ENCODE measurements around the gene TMEM86B. TPM values are rescaled to one million over a fixed set of nuclear protein-coding genes. Genes with fewer than 3 reads are reported as not detected.

The TMEM86B gene, protein sequence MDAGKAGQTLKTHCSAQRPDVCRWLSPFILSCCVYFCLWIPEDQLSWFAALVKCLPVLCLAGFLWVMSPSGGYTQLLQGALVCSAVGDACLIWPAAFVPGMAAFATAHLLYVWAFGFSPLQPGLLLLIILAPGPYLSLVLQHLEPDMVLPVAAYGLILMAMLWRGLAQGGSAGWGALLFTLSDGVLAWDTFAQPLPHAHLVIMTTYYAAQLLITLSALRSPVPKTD
- total RNA-seq (2014; rRNA removed; shearing (Covaris generic)) = 1.6 and 3.4 TPM in 2 replicates

DNA sequence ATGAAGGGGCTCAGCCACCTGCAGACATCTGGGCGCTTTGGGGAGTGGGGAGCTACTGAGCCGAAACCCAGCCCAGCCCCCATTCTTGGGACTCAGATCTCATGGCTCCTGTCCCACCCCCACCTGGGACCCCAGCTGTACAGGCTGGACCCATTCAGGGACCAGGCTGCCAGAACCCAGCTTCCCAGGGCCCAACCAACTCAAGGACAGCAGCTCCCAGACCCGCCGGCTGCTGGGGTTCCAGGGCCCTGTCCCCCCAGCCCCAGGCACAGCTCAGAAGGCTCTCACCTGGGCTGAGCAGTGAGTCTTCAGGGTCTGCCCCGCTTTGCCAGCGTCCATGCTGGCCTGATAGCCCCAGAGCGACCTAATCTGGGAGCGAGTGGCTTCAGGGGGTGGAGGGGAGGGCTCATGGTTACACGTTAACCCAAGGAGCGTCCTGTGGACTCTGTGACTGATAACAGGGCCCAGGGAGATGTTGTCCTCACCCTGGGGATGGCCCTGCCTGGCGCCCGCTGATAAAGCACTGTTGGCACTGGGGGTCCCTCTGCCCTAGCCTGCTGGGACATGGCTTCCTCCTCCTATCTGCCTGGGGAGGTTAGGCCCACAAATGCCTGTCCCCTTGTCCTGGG is at the start of gene TMEM86B:
Gene TMEM86B, minus strand, starts transcription at position 361 of the 629 bp plus-strand sequence. Its CDS starts 22 bp downstream, at position 339.
- DNase-seq (ENCODE audit: low spot score) = no peak

DNA sequence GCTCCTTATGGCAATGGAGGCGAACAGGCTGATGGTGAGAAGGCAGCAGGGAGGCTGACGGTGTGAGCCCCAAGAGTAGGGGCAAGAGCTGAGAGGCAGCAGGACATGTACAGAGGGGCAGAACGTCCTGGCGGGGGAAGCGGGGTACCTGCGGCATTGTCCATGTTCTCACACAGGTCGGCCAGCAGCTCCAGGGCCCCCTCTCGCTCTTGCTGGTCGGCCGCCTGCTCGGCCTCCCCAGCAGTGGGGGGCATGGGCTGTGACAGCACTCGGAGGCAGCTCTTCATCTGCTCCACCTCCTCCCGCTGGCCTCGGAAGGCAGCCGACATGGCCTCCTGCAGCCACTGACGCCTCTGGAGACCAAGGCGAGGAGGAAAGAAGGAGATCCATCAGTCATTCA is 48.9 kb upstream of the TMEM86B start:
- no peak for DNase-seq (ENCODE audit: low spot score)

DNA sequence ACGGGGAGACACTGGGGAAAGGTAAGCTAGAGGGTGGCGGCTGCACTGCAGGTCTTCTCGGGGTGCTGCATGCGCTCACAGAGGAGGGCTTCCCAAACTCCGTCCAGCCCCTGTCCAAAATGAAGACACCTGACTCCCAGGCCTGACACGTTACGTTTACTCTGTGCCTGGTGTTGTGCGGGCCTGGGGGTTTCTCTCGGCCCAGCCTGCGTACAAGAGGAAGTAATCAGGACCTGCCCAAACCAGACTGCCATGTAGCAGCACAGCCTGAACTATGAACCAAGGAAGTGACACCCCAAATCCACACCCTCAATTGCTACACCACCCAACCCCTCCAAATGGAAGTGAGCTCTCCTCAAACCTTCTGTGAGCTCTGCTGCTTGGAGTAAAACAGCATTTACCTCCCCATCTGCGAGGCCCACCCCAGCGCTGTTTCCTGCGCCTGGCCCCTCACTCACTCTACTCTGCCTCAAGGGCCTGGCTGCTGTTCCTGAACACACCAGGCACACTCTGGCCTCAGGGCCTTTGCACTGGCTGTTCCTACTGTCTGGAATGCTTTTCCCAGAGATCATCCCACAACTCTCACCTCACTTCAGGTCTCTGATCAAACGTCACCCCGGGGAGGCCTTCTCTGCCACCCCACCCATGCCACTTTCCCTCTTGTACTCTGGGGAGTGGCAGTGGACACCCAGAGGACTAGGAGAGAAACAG is 48.3 kb upstream of the TMEM86B start:
- no peak for DNase-seq (ENCODE audit: low spot score)

DNA sequence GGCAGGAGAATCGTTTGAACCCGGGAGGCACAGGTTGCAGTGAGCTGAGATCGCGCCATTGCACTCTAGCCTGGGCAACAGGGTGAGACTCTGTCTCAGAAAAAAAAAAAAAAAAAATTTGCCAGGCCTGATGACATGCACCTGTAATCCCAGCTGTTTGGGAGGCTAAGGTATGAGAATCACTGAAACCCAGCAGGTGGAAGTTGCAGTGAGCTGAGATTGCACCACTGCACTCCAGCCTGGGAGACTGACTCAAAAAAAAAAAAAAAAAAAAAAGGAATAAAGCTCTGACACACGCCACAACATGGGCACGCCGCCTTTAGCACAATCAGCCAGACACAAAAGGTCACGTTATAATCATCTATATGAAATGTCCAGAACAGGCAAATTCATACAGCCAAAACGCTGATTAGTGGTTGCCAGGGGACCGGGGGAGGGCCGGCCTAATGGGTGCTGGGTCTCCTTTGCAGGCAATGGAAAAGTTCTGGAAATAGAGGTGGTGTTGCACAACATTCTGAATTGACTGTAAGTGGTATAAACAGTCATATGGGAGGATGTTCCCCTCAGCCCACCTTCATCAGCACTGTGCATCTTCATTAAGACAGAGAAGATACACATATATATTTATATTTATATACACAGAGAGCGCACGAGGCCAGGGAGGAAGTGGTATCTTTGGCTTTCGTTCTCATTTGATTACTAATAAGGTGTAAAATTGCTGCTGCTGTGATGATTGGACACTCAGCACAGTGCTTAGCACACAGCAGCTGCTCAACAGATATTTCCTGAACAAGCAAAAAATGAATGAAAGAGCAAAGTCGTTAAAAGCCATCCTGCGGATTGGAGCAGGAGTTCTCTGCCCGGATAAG is 47.5 kb upstream of the TMEM86B start:
- DNase-seq (ENCODE audit: low spot score) = no peak

DNA sequence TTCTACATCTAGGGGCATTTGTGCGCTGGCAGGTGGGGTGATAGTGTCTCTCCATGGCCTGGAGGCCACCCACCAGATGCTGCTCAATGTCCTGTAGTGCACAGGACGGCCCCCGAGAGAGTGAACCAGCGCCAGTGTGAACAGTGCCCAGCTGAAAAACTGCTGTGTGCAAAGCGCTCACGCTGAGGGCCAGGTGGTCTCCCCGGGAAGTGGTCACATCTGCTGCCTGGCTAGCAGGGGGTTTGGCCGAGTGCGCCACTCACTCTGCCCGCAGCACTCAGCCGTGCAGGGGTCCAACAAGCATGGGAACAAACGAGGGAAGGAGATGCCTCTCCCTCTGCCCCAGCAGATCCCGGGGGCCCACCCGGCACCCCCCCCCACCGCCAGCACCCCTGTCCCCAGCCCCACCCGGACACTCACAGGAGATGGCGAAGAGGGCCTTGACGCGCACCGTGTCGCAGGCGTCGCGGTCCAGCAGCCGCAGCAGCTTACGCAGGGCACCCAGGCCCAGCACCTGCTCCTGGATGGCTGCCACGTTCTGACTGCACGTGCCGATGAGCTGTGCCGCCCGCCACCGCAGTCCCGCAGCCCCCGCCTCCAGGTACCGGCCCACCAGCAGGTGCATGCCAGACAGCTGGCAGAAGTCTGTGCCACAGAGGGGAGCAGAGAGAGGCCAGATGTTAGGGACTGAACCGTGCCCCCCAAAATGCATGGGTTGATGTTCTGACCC is 45.6 kb upstream of the TMEM86B start:
- no peak for DNase-seq (ENCODE audit: low spot score)

DNA sequence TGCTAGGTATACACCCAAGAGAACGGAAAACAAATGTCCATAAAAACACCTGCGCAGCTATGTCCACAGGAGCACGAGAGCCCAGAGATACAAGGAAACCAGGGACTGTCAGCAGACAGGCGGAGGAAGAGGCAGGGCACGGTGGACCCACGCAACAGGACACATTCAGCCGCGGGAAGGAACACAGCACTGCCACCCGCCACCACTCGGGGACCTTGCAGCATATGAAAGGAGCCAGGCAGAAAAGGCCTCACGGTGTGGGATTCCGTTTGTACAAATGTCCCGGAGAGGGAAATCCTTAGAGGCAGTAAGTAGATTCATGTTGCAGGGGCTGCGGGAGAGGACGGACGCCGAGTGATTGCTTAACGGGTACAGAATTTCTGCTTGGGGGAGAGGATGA is 43.6 kb upstream of the TMEM86B start:
- no peak for DNase-seq (ENCODE audit: low spot score)

DNA sequence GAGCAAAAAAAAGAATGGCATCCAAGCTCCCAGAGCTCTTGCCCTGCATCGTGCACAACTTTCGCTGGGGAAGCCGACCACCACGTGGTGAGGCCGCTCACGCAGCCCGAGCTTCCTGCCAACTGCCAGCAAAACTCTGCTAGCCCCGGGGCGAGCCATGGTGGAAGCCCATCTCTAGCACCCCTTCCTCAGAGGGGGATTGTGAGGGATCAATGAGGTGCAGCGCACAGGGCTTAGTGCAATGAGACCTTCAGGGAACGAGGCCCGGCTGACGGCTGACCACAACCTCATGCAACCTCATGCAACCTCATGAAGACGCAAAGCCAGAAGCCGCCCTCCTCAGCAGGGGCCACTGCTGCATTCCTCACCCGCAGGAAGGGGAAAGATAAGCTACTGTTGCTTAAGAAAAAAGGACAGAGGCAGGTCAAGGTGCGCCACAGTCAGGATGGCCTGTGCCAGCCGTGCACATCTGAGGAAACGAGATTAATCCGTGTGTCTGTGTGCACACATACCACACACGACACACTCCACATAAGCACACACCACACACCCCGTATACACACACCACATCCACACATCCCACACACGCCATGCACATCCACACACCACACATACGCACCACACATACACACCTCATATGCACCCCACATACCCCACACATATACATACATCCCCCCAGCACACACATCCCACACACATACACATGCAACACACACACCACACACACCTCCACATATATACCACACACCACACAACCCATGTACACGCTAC is 41.8 kb upstream of the TMEM86B start:
- DNase-seq (ENCODE audit: low spot score) = no peak

DNA sequence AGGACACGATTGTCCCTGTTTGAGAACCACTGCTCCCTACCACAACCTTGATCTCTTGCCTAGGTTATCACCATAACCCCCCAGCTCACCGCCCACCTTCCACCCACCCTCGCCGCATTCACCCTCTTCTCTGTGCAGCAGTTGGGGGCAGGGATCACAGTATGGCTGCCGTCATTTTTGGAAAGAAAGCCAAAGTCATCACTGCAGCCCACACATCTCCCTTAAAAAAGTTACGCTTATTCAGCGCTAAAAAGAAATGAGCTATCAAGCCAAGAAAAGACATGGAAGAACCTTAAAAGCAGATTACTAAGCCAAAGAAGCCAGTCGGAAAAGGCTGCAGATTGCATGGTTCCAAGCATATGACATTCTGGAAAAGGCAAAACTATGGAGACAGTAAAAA is 40.7 kb upstream of the TMEM86B start:
- no peak for DNase-seq (ENCODE audit: low spot score)

DNA sequence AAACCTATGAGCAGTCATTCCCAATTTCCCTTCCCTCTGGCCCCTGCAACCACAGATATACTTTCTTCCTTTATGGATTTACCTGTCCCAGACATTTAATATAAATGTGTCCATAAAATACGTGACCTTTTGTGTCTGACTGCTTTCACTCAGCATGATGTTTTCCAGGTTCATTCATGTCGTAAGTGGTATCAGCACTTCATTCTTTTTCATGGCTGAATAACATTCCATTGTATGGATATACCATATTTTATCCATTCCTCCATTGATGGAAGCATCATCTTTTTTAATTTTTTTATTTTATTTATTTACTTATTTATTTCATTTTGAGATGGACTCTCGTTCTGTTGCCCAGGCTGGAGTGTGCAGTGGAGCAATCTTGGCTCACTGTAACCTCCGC is 38.3 kb upstream of the TMEM86B start:
- no peak for DNase-seq (ENCODE audit: low spot score)

DNA sequence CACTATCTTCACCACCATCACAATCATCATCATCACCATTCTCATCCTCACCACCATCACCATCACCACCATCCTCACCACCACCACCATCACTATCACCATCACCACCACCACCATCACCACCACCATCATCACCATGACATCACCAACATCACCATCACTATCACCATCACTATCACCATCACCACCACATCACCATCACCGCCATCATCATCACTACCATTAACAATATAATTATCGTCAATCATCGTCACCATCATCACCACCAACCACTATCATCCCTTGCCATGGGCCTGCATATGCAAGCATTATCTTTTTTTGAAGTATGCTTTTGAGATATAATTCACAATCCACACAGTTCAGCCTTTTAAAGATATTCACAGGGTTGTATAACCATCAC is 37.8 kb upstream of the TMEM86B start:
- DNase-seq (ENCODE audit: low spot score) = no peak

DNA sequence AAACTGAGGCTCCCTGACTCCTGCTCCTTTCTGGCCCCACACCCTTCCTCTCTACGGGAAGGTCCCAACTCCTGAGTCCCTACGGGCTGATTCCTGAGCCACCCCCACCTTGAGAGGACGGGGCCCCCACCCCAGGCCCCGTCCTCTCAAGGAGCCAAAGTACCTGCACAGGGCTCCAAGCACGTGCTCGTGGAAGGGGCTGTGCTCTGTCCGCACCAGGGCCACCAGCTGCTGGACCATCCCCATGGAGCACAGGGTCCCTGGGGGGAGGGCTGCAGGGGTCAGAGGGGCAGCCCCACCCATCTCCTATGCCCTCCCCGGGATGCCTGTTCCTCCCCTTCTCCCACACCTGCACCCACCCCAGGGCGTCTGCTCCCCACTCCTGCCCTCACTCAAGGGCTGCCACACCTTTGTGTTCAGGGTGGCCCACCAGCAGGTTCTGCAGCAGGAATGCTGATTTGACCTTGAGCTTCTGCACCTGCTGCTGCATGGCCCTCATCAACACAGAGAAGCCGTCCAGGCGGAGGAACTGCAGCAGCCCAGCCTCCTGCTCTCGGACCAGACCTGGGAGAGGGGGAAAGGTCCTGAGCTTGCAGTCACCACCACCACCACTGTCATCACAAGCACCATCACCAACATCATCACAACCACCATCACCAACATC is 37.3 kb upstream of the TMEM86B start:
- no peak for DNase-seq (ENCODE audit: low spot score)

DNA sequence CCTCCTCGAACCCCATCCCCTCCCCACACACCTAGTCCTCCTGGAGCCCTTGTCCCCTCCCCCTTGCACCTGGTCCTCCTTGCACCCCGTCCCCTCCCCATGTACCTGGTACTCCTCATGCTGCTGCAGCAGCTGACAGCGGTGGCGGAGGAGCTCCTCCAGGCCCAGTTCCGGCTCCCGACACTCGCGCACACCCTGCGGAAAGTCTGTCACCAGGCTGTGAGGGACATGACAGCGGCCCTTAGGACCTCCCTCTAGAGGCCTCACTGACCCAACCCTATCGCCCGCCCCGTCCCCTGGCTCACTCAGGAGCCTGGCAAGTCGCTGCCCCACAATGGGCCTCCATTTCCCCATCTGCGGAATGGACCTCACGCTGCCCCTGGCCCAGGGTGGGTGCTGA is 36.6 kb upstream of the TMEM86B start:
- no peak for DNase-seq (ENCODE audit: low spot score)

DNA sequence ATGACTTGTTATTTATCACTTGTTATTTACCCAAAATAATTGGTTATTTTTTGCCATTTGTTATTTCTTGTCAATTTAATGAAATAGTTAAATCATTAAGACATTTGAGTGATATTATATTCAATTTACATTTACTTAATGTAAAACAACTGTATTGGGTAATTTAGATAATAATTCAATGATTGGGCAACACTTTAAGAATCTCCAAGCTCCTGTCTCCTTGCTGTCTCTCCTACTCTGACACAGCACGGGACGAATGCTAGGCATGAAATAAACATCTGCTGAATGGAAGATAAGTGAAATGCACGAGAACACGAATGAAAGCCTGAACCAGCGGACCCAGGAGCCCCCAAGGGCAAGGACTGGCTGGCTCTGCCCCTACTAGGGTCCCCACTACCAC is 36.0 kb upstream of the TMEM86B start:
- DNase-seq (ENCODE audit: low spot score) = no peak

DNA sequence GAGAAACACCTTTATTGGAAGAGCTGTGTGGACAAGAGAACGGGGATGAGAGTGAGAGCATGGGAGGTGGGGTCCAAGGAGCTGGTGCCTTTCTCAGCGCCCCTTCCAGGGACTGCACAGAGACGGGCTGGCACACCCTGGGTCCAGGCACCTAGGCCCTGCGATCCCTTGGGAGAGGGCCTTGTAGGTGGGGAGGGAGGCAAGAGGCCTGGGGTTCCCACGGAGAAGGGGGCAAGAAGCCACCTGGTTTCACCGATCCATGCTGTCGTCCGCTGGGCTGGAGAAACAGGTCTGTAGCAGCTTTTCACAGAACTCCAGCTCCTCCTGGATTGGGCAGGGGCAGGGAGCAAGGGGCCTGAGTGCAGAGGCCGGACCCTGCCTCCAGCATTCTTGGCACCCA is 33.8 kb upstream of the TMEM86B start:
- no peak for DNase-seq (ENCODE audit: low spot score)

DNA sequence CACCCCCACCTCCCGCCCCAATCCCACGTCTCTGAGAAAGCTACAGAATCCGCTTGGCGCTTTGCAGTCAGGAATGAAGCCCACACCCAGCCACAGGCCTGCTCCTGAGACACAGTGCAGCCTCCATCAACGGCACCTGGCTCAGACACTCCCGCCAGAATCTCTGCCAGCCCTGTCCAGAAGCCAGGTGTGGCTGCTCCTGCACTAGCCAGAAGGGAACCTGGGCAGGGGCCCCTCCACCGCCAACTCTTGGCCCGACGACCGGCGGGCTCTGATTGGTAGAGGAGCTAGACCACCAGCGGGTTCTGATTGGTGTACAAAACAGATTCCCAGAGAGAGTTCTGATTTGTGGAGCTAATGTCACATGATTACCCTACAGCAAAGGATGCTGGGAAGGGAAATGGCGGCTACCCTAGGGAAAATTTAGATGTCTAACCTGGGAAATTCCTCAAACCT is 33.1 kb upstream of the TMEM86B start:
- no peak for DNase-seq (ENCODE audit: low spot score)

DNA sequence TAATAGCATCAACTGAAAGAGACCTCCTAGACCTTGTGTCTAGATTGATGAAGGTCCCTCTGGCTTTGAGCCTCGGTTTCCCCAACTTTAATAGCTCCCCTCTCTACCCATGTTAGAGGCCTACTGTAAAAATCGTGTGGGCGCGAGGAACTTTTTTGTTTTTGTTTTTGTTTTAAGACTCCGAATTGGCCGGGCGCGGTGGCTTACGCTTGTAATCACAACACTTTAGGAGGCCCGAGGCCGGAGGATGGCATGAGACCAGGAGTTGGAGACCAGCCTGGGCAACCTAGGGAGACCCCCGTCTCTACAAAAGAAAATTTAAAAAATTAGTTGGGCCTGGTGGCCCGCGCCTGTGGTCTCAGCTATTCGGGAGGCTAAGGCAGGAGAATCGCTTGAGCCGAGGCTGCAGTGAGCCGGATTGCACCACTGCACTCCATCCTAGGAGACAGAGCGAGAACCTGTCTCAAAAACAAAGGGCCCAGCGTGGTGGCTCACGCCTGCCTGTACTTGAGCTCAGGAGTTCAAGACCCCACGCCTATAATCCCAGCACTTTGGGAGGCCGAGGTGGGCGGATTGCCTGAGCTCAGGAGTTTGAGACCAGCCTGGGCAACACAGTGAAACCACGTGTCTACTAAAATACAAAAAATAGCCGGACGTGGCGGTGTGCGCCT is 31.1 kb upstream of the TMEM86B start:
- no peak for DNase-seq (ENCODE audit: low spot score)

DNA sequence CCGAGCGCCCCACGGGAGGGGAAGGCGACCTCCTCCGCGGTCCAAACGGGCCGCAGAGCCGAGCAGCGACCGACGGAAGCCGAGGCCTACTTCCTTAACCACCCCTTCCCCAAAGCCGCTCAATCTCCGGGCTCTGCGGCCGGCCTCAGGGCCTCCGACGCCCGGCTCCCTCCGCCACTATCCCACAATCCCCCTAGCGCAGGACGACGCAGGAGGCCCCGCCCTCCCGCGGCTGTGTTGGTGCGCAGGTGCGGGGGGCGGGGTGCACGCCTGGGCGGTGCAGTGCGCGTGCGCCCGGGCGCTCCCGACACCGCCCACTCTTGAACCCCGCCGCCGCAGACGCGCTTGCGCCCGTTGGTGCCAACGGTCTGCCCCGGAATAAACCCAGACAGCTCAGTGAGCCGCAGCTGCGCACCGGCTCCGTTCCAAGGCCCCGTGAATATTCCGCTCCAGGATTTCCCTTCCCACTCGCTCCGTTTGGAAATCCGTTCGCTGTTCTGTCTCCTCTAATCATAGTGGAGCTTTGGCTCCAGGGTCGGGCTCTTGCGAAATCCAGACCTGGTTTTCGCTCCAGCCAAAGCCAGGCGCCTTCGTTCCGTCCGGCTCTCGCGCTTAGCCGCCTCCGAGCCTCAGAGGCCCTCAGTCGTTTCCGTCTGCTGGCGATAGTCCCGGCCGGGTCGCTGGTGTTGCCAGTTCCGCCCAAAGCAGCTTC is 30.4 kb upstream of the TMEM86B start, which contains the start of gene PPP6R1:
Gene PPP6R1, minus strand, starts transcription at position 190 of the 712 bp plus-strand sequence. CDS start 11,914 bp downstream, outside the sequence.
- peak; percentile 100 for DNase-seq (ENCODE audit: low spot score)

DNA sequence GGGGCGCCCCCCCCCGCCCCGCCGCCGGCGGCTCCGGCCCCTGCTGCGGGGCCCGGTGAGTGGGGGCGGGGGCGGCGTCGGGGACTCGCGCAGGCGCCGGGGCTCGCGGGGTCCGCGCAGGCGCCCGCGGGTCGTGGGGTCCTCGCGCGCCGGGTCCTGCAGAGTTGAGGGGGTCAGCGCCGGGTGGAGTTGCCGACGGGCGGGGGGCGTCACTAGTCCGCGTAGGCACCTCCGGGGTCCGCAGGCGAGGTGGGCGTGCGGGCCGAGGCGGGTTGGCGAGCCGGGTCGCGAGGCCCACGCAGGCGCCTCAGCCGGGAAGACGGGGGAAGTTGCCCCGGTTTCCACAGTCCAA is 29.9 kb upstream of the TMEM86B start:
- DNase-seq (ENCODE audit: low spot score) = no peak
